GM06990 (cell line): ENCODE results near the gene GRPR.

Experiments used
- DNase-seq: peaks from one replicate; pipeline ENCODE4 v3.0.0-alpha.2; 2011; ENCODE audit not compliant: insufficient read length; ENCODE audit errors: extremely low read depth
- H3K27me3 ChIP-seq: replicated peaks from 2 replicates; pipeline ENCODE4 v1.6.0; 2011; ENCODE audit warnings: low read length; ENCODE audit not compliant: control insufficient read depth, insufficient read depth
- H3K36me3 ChIP-seq: 2 replicates; pipeline ENCODE4 v1.5.1; 2011; ENCODE audit warnings: low read length; ENCODE audit not compliant: control insufficient read depth, insufficient read depth
- H3K4me3 ChIP-seq: replicated peaks from 2 replicates; pipeline ENCODE4 v1.5.1; 2011; ENCODE audit warnings: low read depth, mild to moderate bottlenecking, control low read depth, low read length
- TF ChIP-seq, protein P1 (sequence below): IDR thresholded peaks from 2 replicates; pipeline ENCODE4 v1.5.1; 2011; ENCODE audit warnings: low read length, control low read depth, mild to moderate bottlenecking, inconsistent platforms; ENCODE audit not compliant: insufficient read depth, poor library complexity, severe bottlenecking

Gene GRPR

DNA sequence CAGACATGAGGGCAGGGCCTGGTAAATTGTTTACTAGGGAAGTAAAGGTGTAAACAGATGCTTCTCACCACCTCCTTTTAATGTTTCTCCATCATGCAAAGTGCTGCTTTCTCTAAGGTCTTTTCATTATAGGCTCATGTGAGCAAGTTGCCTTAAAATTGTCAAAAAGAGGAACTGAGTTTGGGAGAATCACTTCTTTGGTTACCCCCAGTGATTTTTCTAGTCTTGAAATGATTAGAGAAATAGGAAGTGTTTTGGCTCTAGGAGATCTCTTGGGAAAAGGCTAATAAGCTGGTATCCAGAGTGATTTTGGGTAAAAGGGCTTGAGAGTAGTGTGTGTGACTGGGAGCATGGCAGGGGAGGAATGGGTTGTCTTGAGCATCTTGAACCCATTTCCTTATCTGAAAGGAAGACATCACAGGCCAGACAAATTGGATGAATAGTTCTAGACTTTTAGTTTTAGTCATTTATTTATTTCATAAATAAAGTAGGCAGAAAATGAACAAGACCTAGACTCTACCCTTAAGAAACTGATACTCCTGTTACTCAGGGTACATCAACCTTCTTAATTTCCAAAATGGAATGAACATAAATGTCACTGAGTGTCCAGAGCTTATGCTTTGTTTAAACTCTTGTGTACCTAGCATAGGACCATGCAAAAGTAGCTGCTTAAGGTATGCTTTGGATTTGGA is 14.2 kb downstream of the GRPR start:
- Histone ChIP-seq H3K4me3 (no peak overlapping the region), H3K27me3 (no peaks in the 10 kb centered on the region), H3K36me3 (no peaks in the 10 kb centered on the region)
- TF ChIP-seq, protein P1, sequence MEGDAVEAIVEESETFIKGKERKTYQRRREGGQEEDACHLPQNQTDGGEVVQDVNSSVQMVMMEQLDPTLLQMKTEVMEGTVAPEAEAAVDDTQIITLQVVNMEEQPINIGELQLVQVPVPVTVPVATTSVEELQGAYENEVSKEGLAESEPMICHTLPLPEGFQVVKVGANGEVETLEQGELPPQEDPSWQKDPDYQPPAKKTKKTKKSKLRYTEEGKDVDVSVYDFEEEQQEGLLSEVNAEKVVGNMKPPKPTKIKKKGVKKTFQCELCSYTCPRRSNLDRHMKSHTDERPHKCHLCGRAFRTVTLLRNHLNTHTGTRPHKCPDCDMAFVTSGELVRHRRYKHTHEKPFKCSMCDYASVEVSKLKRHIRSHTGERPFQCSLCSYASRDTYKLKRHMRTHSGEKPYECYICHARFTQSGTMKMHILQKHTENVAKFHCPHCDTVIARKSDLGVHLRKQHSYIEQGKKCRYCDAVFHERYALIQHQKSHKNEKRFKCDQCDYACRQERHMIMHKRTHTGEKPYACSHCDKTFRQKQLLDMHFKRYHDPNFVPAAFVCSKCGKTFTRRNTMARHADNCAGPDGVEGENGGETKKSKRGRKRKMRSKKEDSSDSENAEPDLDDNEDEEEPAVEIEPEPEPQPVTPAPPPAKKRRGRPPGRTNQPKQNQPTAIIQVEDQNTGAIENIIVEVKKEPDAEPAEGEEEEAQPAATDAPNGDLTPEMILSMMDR, result no peak
- peak; percentile 43 for DNase-seq

DNA sequence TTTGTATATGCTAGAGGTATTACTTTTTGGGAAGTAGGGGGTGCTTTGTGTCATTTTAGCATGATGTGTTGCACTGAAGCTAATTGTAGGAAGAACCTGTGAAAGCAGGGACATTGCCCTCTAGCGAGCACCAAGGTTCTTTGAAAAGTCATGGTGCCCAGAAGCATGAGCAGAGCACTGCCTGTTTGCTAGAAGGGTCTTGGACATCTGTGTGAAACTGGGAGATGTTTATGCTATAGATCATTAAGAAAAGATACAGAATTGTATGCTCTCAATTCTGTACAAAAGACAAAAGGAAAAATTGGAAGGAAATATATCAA is 14.7 kb downstream of the GRPR start:
- H3K27me3 ChIP-seq, result no peaks in the 10 kb centered on the region
- peak; percentile 25 for DNase-seq
- TF ChIP-seq, protein P1, result peak; percentile 76

DNA sequence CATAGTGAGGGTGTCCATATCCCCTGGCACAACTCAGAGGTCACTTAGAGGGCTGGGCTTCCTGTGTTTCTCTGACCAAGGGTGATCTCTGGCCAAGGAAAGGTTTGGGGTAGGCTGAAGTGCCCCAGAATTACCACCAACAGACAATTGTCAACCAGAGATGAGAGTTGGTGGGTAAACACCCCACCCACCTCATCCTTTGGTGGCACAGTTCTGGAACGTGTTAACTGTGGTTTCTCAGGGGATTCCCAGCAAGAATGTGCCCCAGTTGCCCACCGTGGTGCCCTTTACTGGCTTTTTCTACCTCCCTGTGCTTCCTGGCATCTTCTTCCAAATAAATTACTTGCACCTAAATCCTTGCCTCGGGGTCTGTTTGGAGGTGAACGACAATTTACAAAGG is 17.1 kb downstream of the GRPR start:
- no peak for DNase-seq
- H3K36me3 ChIP-seq, result no peaks in the 10 kb centered on the region
- no peaks in the 10 kb centered on the region for H3K27me3 ChIP-seq
- no peak overlapping the region for H3K4me3 ChIP-seq
- TF ChIP-seq, protein P1, result no peak

More for the DNA sequence above, 14.7 kb downstream of the GRPR start:
- H3K4me3 ChIP-seq, result no peak overlapping the region
- no peaks in the 10 kb centered on the region for H3K36me3 ChIP-seq

DNA sequence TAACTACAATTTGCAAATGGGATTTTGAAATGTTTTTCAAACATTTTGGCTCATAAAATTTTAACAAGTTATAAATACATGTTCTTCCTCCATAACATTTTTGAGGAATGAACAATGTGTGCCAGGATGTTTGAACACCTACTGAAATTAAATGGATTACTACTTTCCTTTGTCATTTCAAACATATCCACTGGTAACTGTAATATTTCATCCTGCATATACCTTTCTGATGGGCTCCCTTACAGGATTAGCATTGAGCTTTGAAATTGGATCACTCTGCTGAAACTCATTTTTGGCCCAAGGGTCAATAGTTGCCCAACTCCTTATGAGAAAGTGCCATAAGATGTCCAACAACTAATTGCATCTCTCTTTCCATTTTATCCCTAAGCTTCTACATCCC is 17.6 kb downstream of the GRPR start:
- TF ChIP-seq, protein P1, result no peak
- no peaks in the 10 kb centered on the region for H3K27me3 ChIP-seq
- H3K36me3 ChIP-seq, result no peaks in the 10 kb centered on the region
- DNase-seq, result no peak
- H3K4me3 ChIP-seq, result no peak overlapping the region

DNA sequence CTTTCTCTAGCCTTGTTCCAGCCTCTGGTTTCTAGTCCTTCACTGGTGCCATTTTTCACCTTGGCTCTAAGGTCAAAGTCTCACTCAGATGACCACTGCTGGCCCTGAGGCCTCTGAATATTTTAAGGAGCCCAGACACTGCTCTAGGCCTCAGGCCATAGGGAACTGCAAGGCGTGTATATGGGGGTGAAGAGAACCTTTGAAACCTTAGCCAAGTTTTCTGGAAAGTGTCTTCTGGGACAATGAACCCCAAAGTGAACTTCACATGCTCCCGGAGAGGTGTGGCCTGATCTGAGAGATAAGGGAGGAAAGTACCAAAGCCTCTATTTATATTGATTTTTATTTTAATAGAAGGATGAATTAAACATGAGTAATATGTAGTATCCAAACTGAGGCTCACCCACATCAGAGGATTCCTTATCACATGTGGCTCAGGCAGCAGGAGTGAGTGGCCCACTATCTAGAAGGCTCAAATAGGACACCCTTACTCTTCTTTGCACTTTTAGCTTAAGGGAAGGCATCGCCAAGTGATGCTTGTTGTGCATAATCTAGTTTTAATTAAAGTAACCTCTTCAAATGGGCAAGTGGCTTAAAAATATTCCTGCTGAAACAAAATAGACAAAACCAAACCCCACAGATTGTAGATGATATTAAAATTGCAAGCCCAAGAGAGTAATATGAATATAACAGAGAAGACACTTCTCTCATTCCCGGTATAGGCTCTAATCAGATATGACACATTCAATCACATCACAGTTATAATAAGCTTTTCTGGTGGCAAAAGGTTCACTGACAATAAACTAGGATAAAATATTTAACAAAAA is 18.3 kb downstream of the GRPR start:
- Histone ChIP-seq H3K27me3 (no peaks in the 10 kb centered on the region), H3K4me3 (no peak overlapping the region), H3K36me3 (no peaks in the 10 kb centered on the region)
- TF ChIP-seq, protein P1, result no peak
- DNase-seq, result no peak
